ENCODE results near the gene BANF1. TPM values are rescaled to one million over a fixed set of nuclear protein-coding genes. Genes with fewer than 3 reads are reported as not detected.

The BANF1 gene
- total RNA-seq, 4 donors from 2014 or later, result 66.9 to 86.7 (median 78.3) TPM

DNA sequence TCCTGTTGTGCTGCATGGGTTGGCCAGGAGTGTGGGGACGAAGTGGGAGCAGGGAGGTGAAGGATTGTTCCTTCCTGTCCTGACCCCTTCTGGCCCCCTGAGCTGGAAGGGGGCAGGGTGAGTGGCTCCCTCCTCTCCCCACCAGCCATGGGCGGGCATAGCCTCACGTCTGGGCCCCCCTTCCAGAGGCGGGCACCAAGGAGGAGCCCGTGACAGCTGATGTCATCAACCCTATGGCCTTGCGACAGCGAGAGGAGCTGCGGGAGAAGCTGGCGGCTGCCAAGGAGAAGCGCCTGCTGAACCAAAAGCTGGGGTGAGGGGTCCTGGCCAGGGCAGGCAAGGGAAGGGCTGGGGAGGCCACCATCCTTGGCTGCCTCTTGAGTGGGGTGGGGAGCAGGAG is 37.4 kb upstream of the BANF1 start:
- H3K36me3 ChIP-seq, result peaks cover 54 to 56% of the 10 kb centered on the region in 2 donors
- DNase-seq, result no peak
- H3K4me1 ChIP-seq, result peaks cover 24 to 30% of the 10 kb centered on the region in 2 donors
- TF ChIP-seq POLR2A (IDR thresholded peaks at IDR 0.05), result no peak
- TF ChIP-seq, protein P1, sequence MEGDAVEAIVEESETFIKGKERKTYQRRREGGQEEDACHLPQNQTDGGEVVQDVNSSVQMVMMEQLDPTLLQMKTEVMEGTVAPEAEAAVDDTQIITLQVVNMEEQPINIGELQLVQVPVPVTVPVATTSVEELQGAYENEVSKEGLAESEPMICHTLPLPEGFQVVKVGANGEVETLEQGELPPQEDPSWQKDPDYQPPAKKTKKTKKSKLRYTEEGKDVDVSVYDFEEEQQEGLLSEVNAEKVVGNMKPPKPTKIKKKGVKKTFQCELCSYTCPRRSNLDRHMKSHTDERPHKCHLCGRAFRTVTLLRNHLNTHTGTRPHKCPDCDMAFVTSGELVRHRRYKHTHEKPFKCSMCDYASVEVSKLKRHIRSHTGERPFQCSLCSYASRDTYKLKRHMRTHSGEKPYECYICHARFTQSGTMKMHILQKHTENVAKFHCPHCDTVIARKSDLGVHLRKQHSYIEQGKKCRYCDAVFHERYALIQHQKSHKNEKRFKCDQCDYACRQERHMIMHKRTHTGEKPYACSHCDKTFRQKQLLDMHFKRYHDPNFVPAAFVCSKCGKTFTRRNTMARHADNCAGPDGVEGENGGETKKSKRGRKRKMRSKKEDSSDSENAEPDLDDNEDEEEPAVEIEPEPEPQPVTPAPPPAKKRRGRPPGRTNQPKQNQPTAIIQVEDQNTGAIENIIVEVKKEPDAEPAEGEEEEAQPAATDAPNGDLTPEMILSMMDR (IDR thresholded peaks at IDR 0.05), result no peak
- no peak overlapping the region for H3K27ac ChIP-seq
- intact Hi-C loops (cut with DNase I), result loop anchor here (5.0 kb wide), 2 partner anchors 48 to 83 kb away; partner anchors contain the start of genes C11orf68 and DRAP1
- no peaks in the 10 kb centered on the region for H3K27me3 ChIP-seq
- WGBS, 2 donors, result 70 to 87% methylated on average over 4 to 10 of the region's 10 CpGs
- H3K9me3 ChIP-seq, result no peaks in the 10 kb centered on the region
- H3K4me3 ChIP-seq (replicated peaks in 1 of 3), result no peak overlapping the region

DNA sequence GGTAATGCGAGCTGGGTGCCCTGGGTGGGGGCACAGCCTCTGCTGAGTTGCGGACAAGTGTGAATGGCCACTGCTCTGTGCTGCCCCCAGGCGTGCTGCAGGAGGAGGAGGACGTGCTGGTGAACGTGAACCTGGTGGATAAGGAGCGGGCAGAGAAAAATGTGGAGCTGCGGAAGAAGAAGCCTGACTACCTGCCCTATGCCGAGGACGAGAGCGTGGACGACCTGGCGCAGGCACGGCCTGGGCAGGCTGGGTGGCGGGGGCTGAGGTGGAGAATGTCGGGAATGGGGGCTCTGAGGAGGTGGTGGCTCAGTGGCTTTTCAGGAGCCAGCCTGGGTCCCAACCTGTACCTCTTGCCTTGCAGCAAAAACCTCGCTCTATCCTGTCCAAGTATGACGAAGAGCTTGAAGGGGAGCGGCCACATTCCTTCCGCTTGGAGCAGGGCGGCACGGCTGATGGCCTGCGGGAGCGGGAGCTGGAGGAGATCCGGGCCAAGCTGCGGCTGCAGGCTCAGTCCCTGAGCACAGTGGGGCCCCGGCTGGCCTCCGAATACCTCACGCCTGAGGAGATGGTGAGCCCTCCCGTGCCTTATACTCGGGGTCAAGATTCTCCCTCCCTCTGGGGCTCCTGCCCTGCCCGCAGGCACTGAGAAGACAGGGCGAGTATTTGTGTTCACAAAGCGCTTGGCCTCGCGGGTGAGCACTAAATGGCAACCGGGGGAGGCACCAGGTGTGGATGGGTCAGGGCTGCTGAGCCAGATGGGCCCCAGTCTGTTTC is 36.1 kb upstream of the BANF1 start:
- no peak overlapping the region for H3K27ac ChIP-seq
- no peak overlapping the region for H3K4me3 ChIP-seq (replicated peaks in 1 of 3)
- intact Hi-C loops (cut with DNase I), result loop anchor here (5.0 kb wide), 1 partner anchor 84 kb away; no protein-coding TSS in a partner anchor
- no peaks in the 10 kb centered on the region for H3K9me3 ChIP-seq
- no peak for DNase-seq
- peaks cover 54 to 59% of the 10 kb centered on the region in 2 donors for H3K36me3 ChIP-seq
- H3K4me1 ChIP-seq, result peaks cover 17 to 25% of the 10 kb centered on the region in 2 donors
- TF ChIP-seq, protein P1 (IDR thresholded peaks at IDR 0.05), result no peak
- TF ChIP-seq POLR2A (IDR thresholded peaks at IDR 0.05), result no peak
- no peaks in the 10 kb centered on the region for H3K27me3 ChIP-seq
- 95 to 96% methylated on average over 24 to 25 of the region's 36 CpGs for WGBS, 2 donors

DNA sequence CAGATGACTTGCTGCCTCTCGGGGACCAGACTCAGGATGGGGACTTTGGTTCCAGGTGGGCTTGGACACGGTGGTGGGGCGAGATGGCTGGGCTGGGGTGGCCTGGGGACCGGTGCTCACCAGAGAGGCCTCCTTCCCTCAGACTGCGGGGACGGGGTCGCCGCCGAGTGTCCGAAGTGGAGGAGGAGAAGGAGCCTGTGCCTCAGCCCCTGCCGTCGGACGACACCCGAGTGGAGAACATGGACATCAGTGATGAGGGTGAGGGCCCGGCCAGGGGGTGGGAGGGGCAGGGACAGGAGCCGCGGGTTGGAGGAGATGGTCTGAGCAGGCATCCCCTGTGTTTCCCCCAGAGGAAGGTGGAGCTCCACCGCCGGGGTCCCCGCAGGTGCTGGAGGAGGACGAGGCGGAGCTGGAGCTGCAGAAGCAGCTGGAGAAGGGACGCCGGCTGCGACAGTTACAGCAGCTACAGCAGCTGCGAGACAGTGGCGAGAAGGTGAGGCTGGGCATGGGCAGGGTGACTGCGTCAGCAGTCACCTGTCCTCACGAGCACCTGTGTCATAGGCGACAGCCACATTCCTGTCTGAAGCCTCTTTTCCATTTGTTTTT is 34.9 kb upstream of the BANF1 start:
- peaks cover 54 to 59% of the 10 kb centered on the region in 2 donors for H3K36me3 ChIP-seq
- no peak overlapping the region for H3K4me3 ChIP-seq (replicated peaks in 1 of 3)
- 91 to 95% methylated on average over 30 of the region's 30 CpGs for WGBS, 2 donors
- TF ChIP-seq POLR2A (IDR thresholded peaks at IDR 0.05), result no peak
- TF ChIP-seq, protein P1 (IDR thresholded peaks at IDR 0.05), result no peak
- no peaks in the 10 kb centered on the region for H3K9me3 ChIP-seq
- no peak for DNase-seq
- H3K27me3 ChIP-seq, result no peaks in the 10 kb centered on the region
- no peak overlapping the region for H3K27ac ChIP-seq
- H3K4me1 ChIP-seq, result peaks cover 13 to 22% of the 10 kb centered on the region in 2 donors
- intact Hi-C loops (cut with DNase I), result loop anchor here (5.0 kb wide), 1 partner anchor 85 kb away; no protein-coding TSS in a partner anchor

DNA sequence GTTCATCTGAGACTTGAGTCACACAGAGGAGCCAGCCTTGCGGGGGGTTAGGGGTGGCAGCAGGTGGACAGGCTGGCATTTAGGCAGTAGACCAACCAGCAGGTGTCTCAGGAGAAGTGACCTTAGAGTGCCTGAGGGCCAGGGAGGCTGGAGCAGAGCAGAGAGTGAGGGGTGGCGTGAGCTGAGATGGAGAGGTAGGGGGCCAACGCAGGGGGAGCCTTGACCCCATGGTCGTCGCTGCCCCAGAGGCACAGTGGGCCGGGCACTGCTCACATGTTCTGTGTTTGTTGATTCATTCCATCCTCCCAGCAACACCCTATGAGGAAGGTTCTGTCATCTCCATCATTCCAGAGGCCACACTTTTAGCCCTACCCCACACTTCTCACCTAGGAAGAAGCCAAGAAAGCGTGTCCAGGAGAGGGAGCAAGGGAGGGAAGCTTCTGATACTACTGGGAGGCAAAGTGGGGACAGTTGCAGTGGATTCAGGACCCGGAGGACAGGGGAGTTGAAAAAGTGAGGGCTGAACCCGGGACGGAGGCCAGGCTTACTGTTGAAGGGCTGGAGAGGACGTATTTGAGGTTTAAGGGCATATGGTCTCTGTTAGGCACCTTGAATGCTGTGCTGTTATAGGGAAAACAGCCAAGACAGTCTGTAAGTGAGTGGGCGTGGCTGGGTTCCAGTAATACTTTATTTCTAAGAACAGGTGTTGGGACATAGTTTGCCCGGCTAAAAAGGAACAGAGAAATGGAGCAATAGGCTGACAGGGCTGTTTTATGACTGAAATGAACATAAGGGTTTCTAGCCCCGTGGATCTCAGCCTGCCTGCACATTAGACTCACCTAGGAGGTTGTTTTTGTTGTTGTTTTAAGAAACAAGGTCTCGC is 33.5 kb upstream of the BANF1 start:
- no peaks in the 10 kb centered on the region for H3K9me3 ChIP-seq
- DNase-seq, result no peak
- H3K27me3 ChIP-seq, result no peaks in the 10 kb centered on the region
- no peak overlapping the region for H3K27ac ChIP-seq
- TF ChIP-seq, protein P1 (IDR thresholded peaks at IDR 0.05), result no peak
- no peak for TF ChIP-seq POLR2A (IDR thresholded peaks at IDR 0.05)
- intact Hi-C loops (cut with DNase I), result loop anchor here (5.0 kb wide), 1 partner anchor 87 kb away; no protein-coding TSS in a partner anchor
- H3K4me1 ChIP-seq, result peaks cover 0 to 9% of the 10 kb centered on the region in 2 donors
- 81 to 87% methylated on average over 15 of the region's 15 CpGs for WGBS, 2 donors
- H3K36me3 ChIP-seq, result peaks cover 54 to 63% of the 10 kb centered on the region in 2 donors
- H3K4me3 ChIP-seq (replicated peaks in 1 of 3), result no peak overlapping the region
